Superior temporal gyrus (tissue), 1 donor: ENCODE results near the gene TCHHL1.

Experiments
- DNase-seq: peaks from one replicate; pipeline ENCODE4 v3.0.0-alpha.2; 2016; ENCODE audit errors: extremely low spot score

Gene TCHHL1

GRCh38 chr1:152089014-152089674 lies at the start of gene TCHHL1:
Gene TCHHL1 (minus strand): TSS chr1:152089064. CDS start chr1:152088143, 921 bp downstream.
- no peak for DNase-seq

GRCh38 chr1:152137215-152137614 lies 48.4 kb upstream of the TCHHL1 start:
- no peak for DNase-seq

GRCh38 chr1:152130186-152130585 lies 41.3 kb upstream of the TCHHL1 start:
- DNase-seq, result no peak

- DNase-seq, result no peak
Measured at GRCh38 chr1:152127673-152128072, 38.8 kb upstream of the TCHHL1 start.

- no peak for DNase-seq
Measured at GRCh38 chr1:152125834-152126443, 37.1 kb upstream of the TCHHL1 start.

- DNase-seq, result no peak
Measured at GRCh38 chr1:152118915-152119314, 30.1 kb upstream of the TCHHL1 start.

- DNase-seq, result no peak
Measured at GRCh38 chr1:152115344-152115743, 26.5 kb upstream of the TCHHL1 start, which contains the start of gene TCHH. Gene TCHH (minus strand): TSS chr1:152115444. CDS start chr1:152114080, 1,364 bp downstream.

GRCh38 chr1:152112885-152113432 lies 24.1 kb upstream of the TCHHL1 start:
- no peak for DNase-seq

GRCh38 chr1:152112101-152112884 lies 23.4 kb upstream of the TCHHL1 start:
- DNase-seq, result peak; percentile 9

- DNase-seq, result peak; percentile 6
Measured at GRCh38 chr1:152111515-152111968, 22.7 kb upstream of the TCHHL1 start.

- peak; percentile 20 for DNase-seq
Measured at GRCh38 chr1:152110860-152111514, 22.1 kb upstream of the TCHHL1 start.

- DNase-seq, result peak; percentile 12
Measured at GRCh38 chr1:152110365-152110859, 21.5 kb upstream of the TCHHL1 start.

- DNase-seq, result no peak
Measured at GRCh38 chr1:152109998-152110294, 21.1 kb upstream of the TCHHL1 start.

GRCh38 chr1:152109231-152109997 lies 20.6 kb upstream of the TCHHL1 start:
- no peak for DNase-seq

- no peak for DNase-seq
Measured at GRCh38 chr1:152108882-152109222, 20.0 kb upstream of the TCHHL1 start.

- no peak for DNase-seq
Measured at GRCh38 chr1:152107984-152108881, 19.4 kb upstream of the TCHHL1 start.

- DNase-seq, result no peak
Measured at GRCh38 chr1:152107031-152107983, 18.4 kb upstream of the TCHHL1 start.

GRCh38 chr1:152104854-152105253 lies 16.0 kb upstream of the TCHHL1 start:
- no peak for DNase-seq

- DNase-seq, result no peak
Measured at GRCh38 chr1:152096931-152097330, 8.1 kb upstream of the TCHHL1 start.
